Duodenal mucosa (tissue), 2 donors: ENCODE results near the gene RIBC2.
"Not testable (repeated sequence)": the region's sequence is repeated elsewhere in the genome, so short reads cannot be mapped to it uniquely, and the experiment has no call there.

ENCODE experiments used
- H3K27ac ChIP-seq: one replicate; pipeline ENCODE4 v1.7.0; 2013; ENCODE audit warnings: low read depth, low read length
- H3K27me3 ChIP-seq, 2 donors: one replicate each; pipeline ENCODE4 v1.7.0; 2013; ENCODE audit warnings: low read length in 2 of 2, control low read depth in 1 of 2; ENCODE audit not compliant: insufficient read depth in 2 of 2, control insufficient read depth in 1 of 2
- H3K36me3 ChIP-seq, 2 donors: one replicate each; pipeline ENCODE4 v1.7.0; 2013; ENCODE audit warnings: low read length in 2 of 2, control low read depth in 1 of 2; ENCODE audit not compliant: insufficient read depth in 2 of 2, control insufficient read depth in 1 of 2
- H3K4me1 ChIP-seq, 2 donors: one replicate each; pipeline ENCODE4 v1.7.0; 2013; ENCODE audit warnings: low read length in 2 of 2, control low read depth in 1 of 2; ENCODE audit not compliant: insufficient read depth in 2 of 2, control insufficient read depth in 1 of 2
- H3K4me3 ChIP-seq, 2 donors: one replicate each; pipeline ENCODE4 v1.7.0; 2013; ENCODE audit warnings: low read length in 2 of 2, low read depth in 1 of 2
- H3K9ac ChIP-seq, 2 donors: one replicate each; pipeline ENCODE4 v1.7.0; 2013; ENCODE audit warnings: low read length in 2 of 2, low read depth in 1 of 2
- H3K9me3 ChIP-seq, 2 donors: one replicate each; pipeline ENCODE4 v1.7.0; 2013; ENCODE audit warnings: low read length in 2 of 2, control low read depth in 1 of 2; ENCODE audit not compliant: control insufficient read depth in 1 of 2

Gene RIBC2

GRCh38 chr22:45455621-45456020 is 42.1 kb downstream of the RIBC2 start:
- Histone ChIP-seq H3K36me3 (no peaks in the 10 kb centered on the region), H3K27me3 (no peaks in the 10 kb centered on the region), H3K27ac (no peak overlapping the region), H3K4me1 (no peaks in the 10 kb centered on the region), H3K4me3 (no peak overlapping the region), H3K9me3 (no peaks in the 10 kb centered on the region), H3K9ac (no peak overlapping the region)

GRCh38 chr22:45456811-45457210 is 43.3 kb downstream of the RIBC2 start:
- Histone ChIP-seq H3K4me3 (no peak overlapping the region), H3K4me1 (no peaks in the 10 kb centered on the region), H3K9me3 (no peaks in the 10 kb centered on the region), H3K27me3 (no peaks in the 10 kb centered on the region), H3K9ac (no peak overlapping the region), H3K36me3 (no peaks in the 10 kb centered on the region), H3K27ac (no peak overlapping the region)

GRCh38 chr22:45458532-45458931 is 45.0 kb downstream of the RIBC2 start:
- no peak overlapping the region for H3K27ac ChIP-seq
- H3K4me1 ChIP-seq = no peaks in the 10 kb centered on the region
- no peaks in the 10 kb centered on the region for H3K36me3 ChIP-seq
- H3K9ac ChIP-seq = no peak overlapping the region
- H3K4me3 ChIP-seq = no peak overlapping the region
- H3K27me3 ChIP-seq = no peaks in the 10 kb centered on the region
- H3K9me3 ChIP-seq = no peaks in the 10 kb centered on the region

GRCh38 chr22:45459235-45459634 is 45.7 kb downstream of the RIBC2 start:
- Histone ChIP-seq H3K9me3 (no peaks in the 10 kb centered on the region), H3K27me3 (no peaks in the 10 kb centered on the region), H3K4me3 (no peak overlapping the region), H3K9ac (no peak overlapping the region), H3K4me1 (no peaks in the 10 kb centered on the region), H3K27ac (no peak overlapping the region), H3K36me3 (no peaks in the 10 kb centered on the region)

GRCh38 chr22:45460288-45461109 is 47.0 kb downstream of the RIBC2 start:
- Histone ChIP-seq H3K9me3 (no peaks in the 10 kb centered on the region), H3K36me3 (no peaks in the 10 kb centered on the region), H3K27ac (peak overlapping the region; percentile 20), H3K27me3 (no peaks in the 10 kb centered on the region), H3K4me1 (no peaks in the 10 kb centered on the region), H3K4me3 (no peak overlapping the region), H3K9ac (no peak overlapping the region)

GRCh38 chr22:45462034-45462655 is 48.7 kb downstream of the RIBC2 start:
- Histone ChIP-seq H3K27ac (no peak overlapping the region), H3K27me3 (no peaks in the 10 kb centered on the region), H3K4me3 (no peak overlapping the region), H3K4me1 (no peaks in the 10 kb centered on the region), H3K9me3 (no peaks in the 10 kb centered on the region), H3K36me3 (no peaks in the 10 kb centered on the region), H3K9ac (no peak overlapping the region)

GRCh38 chr22:45463691-45464090 is 50.2 kb downstream of the RIBC2 start:
- H3K4me3 ChIP-seq, H3K36me3 ChIP-seq, H3K27me3 ChIP-seq, H3K27ac ChIP-seq, H3K9me3 ChIP-seq, H3K9ac ChIP-seq, H3K4me1 ChIP-seq: not testable (repeated sequence)

GRCh38 chr22:45465633-45466032 is 52.1 kb downstream of the RIBC2 start:
- Histone ChIP-seq H3K9ac (no peak overlapping the region), H3K4me3 (no peak overlapping the region), H3K27me3 (no peaks in the 10 kb centered on the region), H3K27ac (no peak overlapping the region), H3K9me3 (no peaks in the 10 kb centered on the region), H3K36me3 (no peaks in the 10 kb centered on the region), H3K4me1 (no peaks in the 10 kb centered on the region)

- Histone ChIP-seq H3K9me3 (no peaks in the 10 kb centered on the region), H3K9ac (no peak overlapping the region), H3K4me1 (no peaks in the 10 kb centered on the region), H3K27ac (no peak overlapping the region), H3K36me3 (no peaks in the 10 kb centered on the region), H3K27me3 (no peaks in the 10 kb centered on the region), H3K4me3 (no peak overlapping the region)
These were observed 55.4 kb downstream of the RIBC2 start for GRCh38 chr22:45468872-45469271.

GRCh38 chr22:45469281-45470073 is 56.0 kb downstream of the RIBC2 start:
- no peak overlapping the region for H3K9ac ChIP-seq
- H3K27me3 ChIP-seq = no peaks in the 10 kb centered on the region
- no peaks in the 10 kb centered on the region for H3K9me3 ChIP-seq
- H3K4me3 ChIP-seq = no peak overlapping the region
- no peaks in the 10 kb centered on the region for H3K36me3 ChIP-seq
- no peaks in the 10 kb centered on the region for H3K4me1 ChIP-seq
- no peak overlapping the region for H3K27ac ChIP-seq
